ENCODE measurements around the gene RRP8. TPM values are rescaled to one million over a fixed set of nuclear protein-coding genes. Genes with fewer than 3 reads are reported as not detected.

The RRP8 gene
- total RNA-seq, 3 donors from 2014 or later = 37.8 to 48.2 (median 41.4) TPM

- DNase-seq = no peak
These were observed 1.4 kb upstream of the RRP8 start for GRCh38 chr11:6604790-6605189.

GRCh38 chr11:6604081-6604626 is 738 bp upstream of the RRP8 start:
- H3K27me3 Mint-ChIP-seq (ENCODE audit: low read depth) = no peaks in the 10 kb centered on the region
- no peaks in the 10 kb centered on the region for H3K9me3 Mint-ChIP-seq
- no peak overlapping the region for H3K4me3 Mint-ChIP-seq
- peaks cover 25% of the 10 kb centered on the region for H3K36me3 Mint-ChIP-seq (ENCODE audit: insufficient read depth)
- peaks cover 20% of the 10 kb centered on the region for H3K4me1 Mint-ChIP-seq (ENCODE audit: low read depth)
- ATAC-seq (peak; percentile 46 to 49), DNase-seq (peak; percentile 45)

More at GRCh38 chr11:6604790-6605189, 1.4 kb upstream of the RRP8 start:
- ATAC-seq = no peak
- H3K36me3 Mint-ChIP-seq (ENCODE audit: insufficient read depth) = peaks cover 26% of the 10 kb centered on the region
- no peaks in the 10 kb centered on the region for H3K27me3 Mint-ChIP-seq (ENCODE audit: low read depth)
- no peak overlapping the region for H3K4me3 Mint-ChIP-seq
- H3K4me1 Mint-ChIP-seq (ENCODE audit: low read depth) = peaks cover 21% of the 10 kb centered on the region
- H3K9me3 Mint-ChIP-seq = no peaks in the 10 kb centered on the region

DNA sequence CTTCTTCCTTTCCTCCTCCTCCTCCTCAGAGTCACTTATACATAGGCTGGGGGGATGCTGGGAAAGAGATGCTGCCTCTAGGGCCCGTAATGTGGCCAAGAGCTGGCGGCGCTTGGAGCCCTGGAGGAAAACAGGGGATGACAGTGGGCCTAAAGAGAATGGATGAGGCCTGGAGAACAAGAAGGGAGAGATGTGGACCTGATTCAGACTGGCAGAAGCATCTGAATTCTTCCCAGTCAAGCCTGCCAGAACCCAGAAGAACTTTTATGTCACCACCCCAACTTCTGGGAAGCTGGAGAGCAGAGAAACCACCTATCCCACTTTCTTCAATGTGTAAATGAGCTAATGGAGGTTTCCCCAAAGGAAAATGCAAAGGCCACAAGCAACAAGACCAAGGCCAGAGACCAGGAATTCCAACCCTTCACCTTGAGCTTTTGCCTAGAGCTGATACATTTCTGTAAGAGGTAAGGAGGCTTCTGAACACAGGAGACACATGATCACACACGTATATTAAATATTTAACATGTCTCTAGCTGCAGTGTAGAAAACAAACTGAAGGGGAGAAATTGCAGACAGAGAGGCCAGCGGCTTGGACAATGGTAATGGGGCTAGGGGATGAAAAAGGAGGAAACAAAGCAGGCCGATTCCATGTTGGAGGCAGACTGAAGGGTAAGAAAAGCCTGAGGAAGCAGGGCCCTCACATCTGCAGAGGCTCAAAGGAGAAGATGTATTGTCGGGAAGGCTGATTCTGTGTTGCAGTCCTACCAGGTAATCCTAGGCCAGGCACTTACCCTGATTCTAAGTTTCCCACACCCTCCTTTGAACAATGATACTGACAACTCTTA is 1.1 kb downstream of the RRP8 start:
- H3K36me3 Mint-ChIP-seq (ENCODE audit: insufficient read depth) = peaks cover 29% of the 10 kb centered on the region
- H3K9me3 Mint-ChIP-seq = no peaks in the 10 kb centered on the region
- DNase-seq (no peak), ATAC-seq (no peak)
- no peak overlapping the region for H3K4me3 Mint-ChIP-seq
- H3K27me3 Mint-ChIP-seq (ENCODE audit: low read depth) = no peaks in the 10 kb centered on the region
- H3K4me1 Mint-ChIP-seq (ENCODE audit: low read depth) = peaks cover 15% of the 10 kb centered on the region

GRCh38 chr11:6601041-6601461 is 2.4 kb downstream of the RRP8 start:
- H3K27me3 Mint-ChIP-seq (ENCODE audit: low read depth) = no peaks in the 10 kb centered on the region
- peaks cover 34% of the 10 kb centered on the region for H3K36me3 Mint-ChIP-seq (ENCODE audit: insufficient read depth)
- peaks cover 13% of the 10 kb centered on the region for H3K4me1 Mint-ChIP-seq (ENCODE audit: low read depth)
- no peaks in the 10 kb centered on the region for H3K9me3 Mint-ChIP-seq
- ATAC-seq = no peak
- no peak for DNase-seq
- peak overlapping the region; percentile 44 for H3K4me3 Mint-ChIP-seq

DNA sequence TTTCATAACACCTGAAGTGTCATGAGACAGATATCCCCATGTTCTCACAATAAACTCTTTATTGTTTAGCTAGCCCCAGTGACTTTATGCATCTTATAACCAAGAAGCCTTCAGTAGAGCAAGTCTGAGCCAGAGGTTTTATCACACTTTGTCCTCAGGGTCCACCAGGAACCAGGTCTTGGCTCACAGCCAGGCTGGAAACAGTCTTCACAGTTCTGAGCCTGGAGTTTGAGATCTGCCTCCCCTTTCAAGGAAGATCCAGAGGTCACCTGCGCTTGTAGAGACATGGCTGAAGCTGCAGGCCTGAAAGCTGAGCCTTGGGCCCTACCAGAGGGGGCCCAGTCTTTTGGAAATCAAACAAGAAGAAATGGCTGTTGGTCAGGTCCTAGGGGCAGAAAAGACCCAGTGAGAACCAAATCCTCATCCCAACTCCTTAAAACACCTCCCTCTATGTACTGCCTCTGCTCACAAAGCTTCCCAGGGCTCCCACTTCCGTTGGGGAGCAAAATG is 3.5 kb downstream of the RRP8 start:
- no peaks in the 10 kb centered on the region for H3K27me3 Mint-ChIP-seq (ENCODE audit: low read depth)
- DNase-seq (no peak), ATAC-seq (no peak)

GRCh38 chr11:6599449-6599848 is 4.0 kb downstream of the RRP8 start:
- Mint-ChIP-seq H3K36me3 (ENCODE audit: insufficient read depth) (peaks cover 39% of the 10 kb centered on the region), H3K4me3 (no peak overlapping the region), H3K9me3 (no peaks in the 10 kb centered on the region), H3K4me1 (ENCODE audit: low read depth) (peaks cover 13% of the 10 kb centered on the region), H3K27me3 (ENCODE audit: low read depth) (no peaks in the 10 kb centered on the region)
- DNase-seq (no peak), ATAC-seq (no peak)

More for the DNA sequence above, 3.5 kb downstream of the RRP8 start:
- H3K4me3 Mint-ChIP-seq = no peak overlapping the region
- H3K4me1 Mint-ChIP-seq (ENCODE audit: low read depth) = peaks cover 13% of the 10 kb centered on the region
- no peaks in the 10 kb centered on the region for H3K9me3 Mint-ChIP-seq
- H3K36me3 Mint-ChIP-seq (ENCODE audit: insufficient read depth) = peaks cover 36% of the 10 kb centered on the region

GRCh38 chr11:6598555-6598954 is 4.9 kb downstream of the RRP8 start:
- no peaks in the 10 kb centered on the region for H3K27me3 Mint-ChIP-seq (ENCODE audit: low read depth)
- no peak overlapping the region for H3K4me3 Mint-ChIP-seq
- no peaks in the 10 kb centered on the region for H3K9me3 Mint-ChIP-seq

DNA sequence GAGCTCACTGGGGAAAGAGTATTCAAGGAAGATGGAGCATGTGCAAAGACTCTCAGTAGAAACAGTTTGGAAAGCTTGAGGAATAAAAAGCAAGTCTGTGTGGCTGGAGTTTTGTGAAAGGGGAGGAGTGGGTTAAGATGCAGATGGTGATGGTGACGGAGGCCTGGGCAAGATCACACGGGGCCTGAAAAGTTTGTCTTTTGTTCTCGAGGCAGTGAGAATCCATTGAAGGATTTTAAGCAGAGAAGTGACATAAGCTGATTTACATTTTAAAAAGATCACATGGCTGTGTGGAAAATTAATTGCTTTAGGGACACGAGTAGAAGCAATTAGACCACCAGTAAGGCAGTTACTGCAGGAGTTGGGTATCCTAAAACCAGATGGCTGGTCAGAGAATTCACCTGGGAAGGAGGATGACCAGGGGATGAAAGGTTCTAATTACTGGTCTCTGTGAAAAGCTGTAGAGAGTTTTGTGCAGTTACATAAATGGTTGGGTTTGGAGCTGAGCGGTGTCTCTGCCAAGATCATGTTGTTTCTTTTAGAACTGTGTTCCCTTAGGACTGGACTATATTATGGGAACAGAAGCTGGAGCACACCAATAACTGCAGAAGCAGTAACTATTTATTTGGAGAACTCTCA is 7.1 kb downstream of the RRP8 start:
- Mint-ChIP-seq H3K27me3 (ENCODE audit: low read depth) (no peaks in the 10 kb centered on the region), H3K4me1 (ENCODE audit: low read depth) (peaks cover 26% of the 10 kb centered on the region), H3K9me3 (no peaks in the 10 kb centered on the region), H3K4me3 (no peak overlapping the region), H3K36me3 (ENCODE audit: insufficient read depth) (peaks cover 52% of the 10 kb centered on the region)
- no peak for DNase-seq
- no peak for ATAC-seq

More at GRCh38 chr11:6598555-6598954, 4.9 kb downstream of the RRP8 start:
- DNase-seq = no peak
- peaks cover 22% of the 10 kb centered on the region for H3K4me1 Mint-ChIP-seq (ENCODE audit: low read depth)
- H3K36me3 Mint-ChIP-seq (ENCODE audit: insufficient read depth) = peaks cover 45% of the 10 kb centered on the region
- no peak for ATAC-seq

GRCh38 chr11:6594142-6594768 is 9.2 kb downstream of the RRP8 start:
- Mint-ChIP-seq H3K27me3 (ENCODE audit: low read depth) (no peaks in the 10 kb centered on the region), H3K4me3 (no peak overlapping the region), H3K9me3 (no peaks in the 10 kb centered on the region), H3K4me1 (ENCODE audit: low read depth) (peaks cover 23% of the 10 kb centered on the region), H3K36me3 (ENCODE audit: insufficient read depth) (peaks cover 47% of the 10 kb centered on the region)
- ATAC-seq (no peak), DNase-seq (no peak)

DNA sequence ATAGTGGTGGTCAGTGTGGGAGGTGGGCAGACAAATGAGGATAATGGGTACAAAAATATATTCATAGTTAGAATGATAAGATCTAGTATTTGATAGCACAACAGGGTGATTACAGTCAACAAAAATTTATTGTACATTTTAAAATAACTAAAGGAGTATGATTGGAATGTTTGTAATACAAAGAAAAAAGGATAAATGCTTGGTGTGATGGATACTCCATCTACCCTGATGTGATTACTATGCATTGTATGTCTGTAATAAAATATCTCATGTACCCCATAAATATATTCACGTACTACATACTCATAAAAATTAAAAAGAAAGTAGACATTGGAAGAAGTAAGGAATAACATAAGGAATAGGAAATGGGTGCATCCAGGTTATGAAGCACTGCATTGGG is 15.4 kb downstream of the RRP8 start:
- Mint-ChIP-seq H3K4me3 (no peak overlapping the region), H3K36me3 (ENCODE audit: insufficient read depth) (peaks cover 38% of the 10 kb centered on the region), H3K27me3 (ENCODE audit: low read depth) (no peaks in the 10 kb centered on the region), H3K9me3 (peaks cover 20% of the 10 kb centered on the region), H3K4me1 (ENCODE audit: low read depth) (no peaks in the 10 kb centered on the region)
- ATAC-seq = no peak
- no peak for DNase-seq

- ATAC-seq = no peak
- peaks cover 23% of the 10 kb centered on the region for H3K9me3 Mint-ChIP-seq
- no peaks in the 10 kb centered on the region for H3K4me1 Mint-ChIP-seq (ENCODE audit: low read depth)
- DNase-seq = no peak
- no peaks in the 10 kb centered on the region for H3K27me3 Mint-ChIP-seq (ENCODE audit: low read depth)
- H3K4me3 Mint-ChIP-seq = no peak overlapping the region
- H3K36me3 Mint-ChIP-seq (ENCODE audit: insufficient read depth) = peaks cover 41% of the 10 kb centered on the region
These were observed 16.0 kb downstream of the RRP8 start for GRCh38 chr11:6587360-6587953.

DNA sequence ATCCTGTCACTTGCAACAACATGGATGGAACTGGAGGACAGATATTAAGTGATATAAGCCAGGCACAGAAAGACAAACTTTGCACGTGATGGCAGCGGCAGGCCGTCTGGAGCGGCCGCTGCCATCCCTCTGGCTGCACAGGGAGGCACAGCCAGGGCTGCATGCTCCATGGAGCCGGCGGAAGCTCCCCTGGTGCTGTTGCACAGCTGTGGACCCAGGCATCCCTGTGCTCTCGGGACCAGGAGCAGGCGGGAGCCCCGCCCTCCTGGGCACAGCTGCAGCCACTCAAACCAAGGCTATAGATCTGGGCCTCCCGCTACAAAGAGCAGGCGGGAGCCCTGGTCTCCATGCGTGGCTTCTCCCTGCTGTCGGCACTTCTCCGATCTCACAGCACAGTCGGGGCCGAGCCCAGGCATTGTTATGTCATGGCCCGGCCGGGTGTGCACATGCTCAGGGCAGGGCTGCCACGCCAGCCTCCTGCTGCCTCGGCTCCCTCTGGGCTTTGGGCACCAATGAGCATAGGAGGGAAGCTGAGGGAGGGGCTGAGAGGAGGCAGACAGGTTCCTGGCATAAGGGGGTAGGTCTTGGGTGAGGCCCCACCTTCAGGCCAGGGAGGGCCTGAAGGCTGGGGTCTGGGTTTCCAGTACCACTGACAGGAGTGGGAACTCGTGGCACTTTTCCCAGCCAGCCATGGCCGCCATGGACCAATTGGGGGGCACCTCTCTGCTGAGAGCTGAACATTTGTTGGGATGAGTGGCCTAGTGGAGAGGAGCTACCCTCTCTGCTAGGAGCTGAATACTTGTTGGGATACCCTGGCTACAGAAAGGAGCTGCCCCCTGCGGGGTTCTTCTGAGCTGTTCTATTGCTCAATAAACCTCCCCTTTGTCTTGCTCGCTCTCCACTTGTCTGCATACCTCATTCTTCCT is 16.7 kb downstream of the RRP8 start:
- no peak for DNase-seq
- no peaks in the 10 kb centered on the region for H3K4me1 Mint-ChIP-seq (ENCODE audit: low read depth)
- H3K36me3 Mint-ChIP-seq (ENCODE audit: insufficient read depth) = peaks cover 40% of the 10 kb centered on the region

GRCh38 chr11:6584528-6584927 is 18.9 kb downstream of the RRP8 start:
- no peaks in the 10 kb centered on the region for H3K27me3 Mint-ChIP-seq (ENCODE audit: low read depth)
- H3K9me3 Mint-ChIP-seq = peaks cover 26% of the 10 kb centered on the region
- no peak for DNase-seq
- peaks cover 40% of the 10 kb centered on the region for H3K36me3 Mint-ChIP-seq (ENCODE audit: insufficient read depth)
- H3K4me3 Mint-ChIP-seq = no peak overlapping the region
- no peaks in the 10 kb centered on the region for H3K4me1 Mint-ChIP-seq (ENCODE audit: low read depth)
- ATAC-seq = no peak

More for the DNA sequence above, 16.7 kb downstream of the RRP8 start:
- H3K27me3 Mint-ChIP-seq (ENCODE audit: low read depth) = no peaks in the 10 kb centered on the region
- no peak overlapping the region for H3K4me3 Mint-ChIP-seq
- H3K9me3 Mint-ChIP-seq = peaks cover 26% of the 10 kb centered on the region
- ATAC-seq = no peak

All from activated T-cell treated with anti-CD3 and anti-CD28 coated beads, Interleukin-2, amount 50 U/mL, for 4 hours (primary cell).